Measurements from ENCODE around the gene PARPBP. TPM values are rescaled to one million over a fixed set of nuclear protein-coding genes. Genes with fewer than 3 reads are reported as not detected.

Gene PARPBP
- total RNA-seq, 1 experiment from 2014 or later = 23.5 TPM

DNA sequence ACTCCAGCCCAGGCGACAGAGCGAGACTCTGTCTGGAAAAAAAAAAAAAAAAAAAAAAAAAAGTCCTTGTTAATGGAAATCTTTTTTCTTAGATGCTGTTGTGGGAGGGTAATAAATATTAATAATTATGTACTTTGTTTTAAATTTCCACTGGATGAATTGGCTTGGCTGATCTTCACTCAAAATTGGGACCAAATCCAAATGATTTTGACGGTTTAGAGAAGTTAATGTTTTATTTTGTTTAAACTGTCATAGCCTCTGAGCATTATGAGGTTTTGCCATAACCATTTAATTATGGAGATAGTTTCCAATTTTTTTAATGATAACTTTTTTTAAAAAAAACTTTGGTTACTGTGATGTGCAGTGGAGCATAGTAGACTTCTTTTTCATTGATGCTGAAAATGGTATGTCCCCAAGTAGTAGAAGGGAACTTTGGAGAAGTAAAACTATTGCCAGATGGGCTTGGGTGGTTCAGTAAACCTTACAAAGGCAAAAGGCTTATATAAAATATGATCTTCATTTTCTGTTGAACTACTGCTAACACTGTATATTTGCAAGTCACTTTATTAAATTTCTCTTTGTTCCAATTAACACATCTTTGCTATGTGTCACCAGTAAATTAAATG, 81.6 kb downstream of the PARPBP start:
- H3K27me3 ChIP-seq (ENCODE audit: insufficient read depth, low read length) = no peaks in the 10 kb centered on the region
- ChIA-PET POLR2A (no interaction called here), RAD21 (ENCODE audit: low non-redundant PET in 1 of 2, low total read pairs in 2 of 2, uncharacterized antibody in 2 of 2, unreplicated experiment in 2 of 2) (no interaction called here), CTCF (no interaction called here)
- no peak overlapping the region for H3K4me2 ChIP-seq (ENCODE audit: low read length)
- no peak overlapping the region for H3K27ac ChIP-seq (ENCODE audit: low read depth, low read length)
- DNase-seq (ENCODE audit: low read depth, low spot score) (no peak), ATAC-seq (no peak)
- no peaks in the 10 kb centered on the region for H3K36me3 ChIP-seq (ENCODE audit: control insufficient read depth in 1 of 2, insufficient read depth in 2 of 2, low read length in 2 of 2)
- H3K9ac ChIP-seq (ENCODE audit: low read length) = no peak overlapping the region
- no peaks in the 10 kb centered on the region for H4K20me1 ChIP-seq (ENCODE audit: insufficient read depth)
- TF ChIP-seq POLR2AphosphoS5 (IDR thresholded peaks at IDR 0.05; ENCODE audit: low read depth, low read length) = no peak
- TF ChIP-seq SIN3A (IDR thresholded peaks at IDR 0.05; ENCODE audit: low read depth) = no peak
- TF ChIP-seq CTCF (IDR thresholded peaks at IDR 0.05 in 2 of 3, conservative IDR thresholded peaks at IDR 0.05 in 1 of 3; ENCODE audit: borderline replicate concordance in 1 of 3, insufficient read depth in 1 of 3, low read depth in 2 of 3, low read length in 2 of 3) = no peak
- TF ChIP-seq ZFX (IDR thresholded peaks at IDR 0.05) = no peak
- no peak for TF ChIP-seq EGR1 (IDR thresholded peaks at IDR 0.05; ENCODE audit: low read depth)
- no peak for TF ChIP-seq FOSL1 (IDR thresholded peaks at IDR 0.05; ENCODE audit: low read depth)
- TF ChIP-seq EZH2phosphoT487 (IDR thresholded peaks at IDR 0.05; ENCODE audit: borderline replicate concordance) = no peak
- no peak for TF ChIP-seq ZNF274 (IDR thresholded peaks at IDR 0.05; ENCODE audit: low read depth, low read length)
- TF ChIP-seq, protein P1, sequence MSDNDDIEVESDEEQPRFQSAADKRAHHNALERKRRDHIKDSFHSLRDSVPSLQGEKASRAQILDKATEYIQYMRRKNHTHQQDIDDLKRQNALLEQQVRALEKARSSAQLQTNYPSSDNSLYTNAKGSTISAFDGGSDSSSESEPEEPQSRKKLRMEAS (IDR thresholded peaks at IDR 0.05) = no peak
- no peak for TF ChIP-seq SP1 (IDR thresholded peaks at IDR 0.05; ENCODE audit: low read depth)
- no peak for TF ChIP-seq ZBTB33 (IDR thresholded peaks at IDR 0.05; ENCODE audit: extremely low read depth, insufficient replicate concordance, low read length)
- TF ChIP-seq RAD21 (IDR thresholded peaks at IDR 0.05; ENCODE audit: low read depth) = no peak
- TF ChIP-seq CEBPB (IDR thresholded peaks at IDR 0.05; ENCODE audit: low read depth) = no peak
- TF ChIP-seq, protein P2, sequence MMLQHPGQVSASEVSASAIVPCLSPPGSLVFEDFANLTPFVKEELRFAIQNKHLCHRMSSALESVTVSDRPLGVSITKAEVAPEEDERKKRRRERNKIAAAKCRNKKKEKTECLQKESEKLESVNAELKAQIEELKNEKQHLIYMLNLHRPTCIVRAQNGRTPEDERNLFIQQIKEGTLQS (IDR thresholded peaks at IDR 0.05) = no peak
- TF ChIP-seq CBX3 (IDR thresholded peaks at IDR 0.05; ENCODE audit: low read depth) = no peak
- TF ChIP-seq, protein P3, sequence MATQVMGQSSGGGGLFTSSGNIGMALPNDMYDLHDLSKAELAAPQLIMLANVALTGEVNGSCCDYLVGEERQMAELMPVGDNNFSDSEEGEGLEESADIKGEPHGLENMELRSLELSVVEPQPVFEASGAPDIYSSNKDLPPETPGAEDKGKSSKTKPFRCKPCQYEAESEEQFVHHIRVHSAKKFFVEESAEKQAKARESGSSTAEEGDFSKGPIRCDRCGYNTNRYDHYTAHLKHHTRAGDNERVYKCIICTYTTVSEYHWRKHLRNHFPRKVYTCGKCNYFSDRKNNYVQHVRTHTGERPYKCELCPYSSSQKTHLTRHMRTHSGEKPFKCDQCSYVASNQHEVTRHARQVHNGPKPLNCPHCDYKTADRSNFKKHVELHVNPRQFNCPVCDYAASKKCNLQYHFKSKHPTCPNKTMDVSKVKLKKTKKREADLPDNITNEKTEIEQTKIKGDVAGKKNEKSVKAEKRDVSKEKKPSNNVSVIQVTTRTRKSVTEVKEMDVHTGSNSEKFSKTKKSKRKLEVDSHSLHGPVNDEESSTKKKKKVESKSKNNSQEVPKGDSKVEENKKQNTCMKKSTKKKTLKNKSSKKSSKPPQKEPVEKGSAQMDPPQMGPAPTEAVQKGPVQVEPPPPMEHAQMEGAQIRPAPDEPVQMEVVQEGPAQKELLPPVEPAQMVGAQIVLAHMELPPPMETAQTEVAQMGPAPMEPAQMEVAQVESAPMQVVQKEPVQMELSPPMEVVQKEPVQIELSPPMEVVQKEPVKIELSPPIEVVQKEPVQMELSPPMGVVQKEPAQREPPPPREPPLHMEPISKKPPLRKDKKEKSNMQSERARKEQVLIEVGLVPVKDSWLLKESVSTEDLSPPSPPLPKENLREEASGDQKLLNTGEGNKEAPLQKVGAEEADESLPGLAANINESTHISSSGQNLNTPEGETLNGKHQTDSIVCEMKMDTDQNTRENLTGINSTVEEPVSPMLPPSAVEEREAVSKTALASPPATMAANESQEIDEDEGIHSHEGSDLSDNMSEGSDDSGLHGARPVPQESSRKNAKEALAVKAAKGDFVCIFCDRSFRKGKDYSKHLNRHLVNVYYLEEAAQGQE (IDR thresholded peaks at IDR 0.05; ENCODE audit: low read depth) = no peak
- TF ChIP-seq SRF (IDR thresholded peaks at IDR 0.05; ENCODE audit: low read depth) = no peak
- TF ChIP-seq YY1 (IDR thresholded peaks at IDR 0.05; ENCODE audit: extremely low read depth, insufficient replicate concordance, low read depth, low read length) = no peak
- no peak overlapping the region for H3K4me3 ChIP-seq (replicated peaks in 1 of 2; ENCODE audit: low read depth in 1 of 2, low read length in 2 of 2)
- no peak overlapping the region for H2AFZ ChIP-seq (ENCODE audit: low read depth, low read length, poor library complexity, severe bottlenecking)
- no peaks in the 10 kb centered on the region for H3K9me2 ChIP-seq (ENCODE audit: insufficient read depth)
- no peaks in the 10 kb centered on the region for H3K9me3 ChIP-seq (ENCODE audit: control insufficient read depth in 1 of 2, insufficient read depth in 1 of 2, low read depth in 1 of 2, low read length in 2 of 2)
- H3K4me1 ChIP-seq (ENCODE audit: control insufficient read depth in 1 of 2, insufficient read depth in 2 of 2, low read length in 2 of 2) = no peaks in the 10 kb centered on the region
- intact Hi-C loops (cut with micrococcal nuclease) = no loop called here
- BruUV-seq (replicated peaks) = no TSS peak
- H3K79me2 ChIP-seq (ENCODE audit: insufficient read depth, low read length) = no peaks in the 10 kb centered on the region

Measured in HCT116 (cell line).